GM19023 (cell line): ENCODE measurements around the gene RNF17.
A peak's percentile ranks its signal among the peaks of the same experiment; 100 is the strongest.

Source experiments
- ATAC-seq: cut with Tn5 transposase; IDR thresholded peaks from one replicate; pipeline ENCODE4 v1.9.1; 2021; ENCODE audit warnings: mild to moderate bottlenecking, moderate library complexity; ENCODE audit not compliant: unreplicated experiment

Gene RNF17

GRCh38 chr13:24894972-24895300, 131.0 kb downstream of the RNF17 start:
- no peak for ATAC-seq

- ATAC-seq, result no peak
Observed at GRCh38 chr13:24896061-24896460, 132.1 kb downstream of the RNF17 start.

DNA sequence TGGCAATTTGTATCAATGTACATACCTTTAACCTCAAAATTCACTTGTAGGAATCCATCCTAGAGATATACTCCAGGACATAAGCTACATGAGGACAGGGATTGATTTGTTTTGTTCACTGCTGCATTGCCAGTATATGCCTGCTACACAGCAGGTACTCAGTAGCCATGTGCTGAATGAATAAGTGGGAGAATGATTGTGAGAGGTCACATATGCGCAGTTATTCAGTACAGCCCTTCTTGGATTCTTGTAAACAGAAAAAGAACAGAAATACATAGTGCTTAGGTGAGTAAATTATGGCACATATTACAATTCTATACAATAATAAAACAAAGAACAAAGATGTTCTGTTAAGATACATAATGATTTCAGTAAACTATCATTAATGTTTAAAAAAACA, 133.3 kb downstream of the RNF17 start:
- no peak for ATAC-seq

DNA sequence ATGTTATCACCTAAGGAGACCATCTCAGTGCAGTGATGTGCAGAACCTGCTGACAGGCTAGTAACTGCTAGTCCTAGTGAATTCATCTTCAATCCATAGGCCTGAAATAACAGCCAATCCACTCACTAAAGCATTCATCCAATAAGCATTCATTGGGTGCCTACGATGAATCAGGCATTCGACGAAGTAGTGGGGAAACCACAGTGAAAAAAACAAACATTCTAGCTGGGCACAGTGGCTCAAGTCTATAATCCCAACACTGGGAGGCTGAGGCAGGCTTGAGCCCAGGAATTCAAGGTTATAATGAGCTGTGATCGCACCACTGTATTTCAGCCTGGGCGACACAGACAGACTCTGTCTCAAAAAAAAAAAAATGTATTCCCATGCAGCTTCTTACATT, 135.6 kb downstream of the RNF17 start:
- ATAC-seq, result no peak

- ATAC-seq, result peak; percentile 82
Observed at GRCh38 chr13:24900507-24900906, 136.5 kb downstream of the RNF17 start.

DNA sequence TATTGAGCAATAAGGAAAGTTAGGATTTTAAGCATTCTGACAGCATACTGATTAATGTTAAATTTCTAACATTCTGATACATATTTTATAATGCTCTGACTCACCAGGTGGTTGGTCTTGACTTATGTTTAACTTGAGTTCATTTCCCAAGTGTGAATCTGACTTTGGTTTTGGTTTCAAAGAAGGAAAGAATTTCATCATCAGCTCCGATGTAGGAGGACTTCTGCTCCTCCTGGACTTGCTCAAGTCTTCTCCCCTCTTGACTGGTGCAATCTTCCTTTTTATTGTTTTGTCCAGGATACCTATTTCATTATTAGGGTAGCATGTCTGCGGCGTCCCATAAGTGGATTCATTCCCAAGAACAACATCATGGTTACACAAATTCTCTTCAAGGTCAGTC, 141.3 kb downstream of the RNF17 start:
- ATAC-seq, result no peak

- no peak for ATAC-seq
Observed at GRCh38 chr13:24906268-24906667, 142.3 kb downstream of the RNF17 start.

DNA sequence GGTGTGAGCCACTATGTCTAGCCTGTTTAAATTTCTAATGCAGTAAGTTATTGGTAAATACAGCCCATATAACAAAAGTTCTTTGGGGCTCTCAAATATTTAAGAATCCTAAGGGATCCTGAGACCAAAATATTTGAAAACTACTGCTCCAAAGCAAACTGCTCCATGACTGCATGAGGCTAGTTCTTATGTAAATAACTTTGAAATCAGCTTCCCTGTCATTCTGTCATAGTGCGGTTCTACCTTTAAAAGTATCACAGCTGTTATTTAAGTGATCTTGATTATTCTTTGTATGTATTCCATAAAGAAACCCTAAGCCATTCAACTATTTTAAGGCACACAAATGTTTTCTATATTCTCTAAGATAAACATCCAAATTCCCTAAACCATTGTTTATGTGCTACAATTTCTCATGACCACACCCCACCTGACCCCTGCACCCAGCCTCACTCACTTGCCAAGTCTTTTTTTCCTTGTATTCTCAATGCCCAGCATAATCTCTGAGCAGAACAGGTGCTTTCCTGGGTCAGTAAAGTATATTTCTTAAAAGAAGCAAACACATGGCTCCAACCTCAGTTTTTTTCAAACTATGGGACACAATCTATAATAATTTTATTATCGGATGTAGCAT, 146.6 kb downstream of the RNF17 start:
- ATAC-seq, result no peak

GRCh38 chr13:24911133-24911908, 147.4 kb downstream of the RNF17 start:
- ATAC-seq, result no peak

GRCh38 chr13:24916464-24916863, 152.5 kb downstream of the RNF17 start:
- ATAC-seq, result no peak

GRCh38 chr13:24921003-24921402, 157.0 kb downstream of the RNF17 start:
- no peak for ATAC-seq

GRCh38 chr13:24921881-24922280, 157.9 kb downstream of the RNF17 start:
- no peak for ATAC-seq

DNA sequence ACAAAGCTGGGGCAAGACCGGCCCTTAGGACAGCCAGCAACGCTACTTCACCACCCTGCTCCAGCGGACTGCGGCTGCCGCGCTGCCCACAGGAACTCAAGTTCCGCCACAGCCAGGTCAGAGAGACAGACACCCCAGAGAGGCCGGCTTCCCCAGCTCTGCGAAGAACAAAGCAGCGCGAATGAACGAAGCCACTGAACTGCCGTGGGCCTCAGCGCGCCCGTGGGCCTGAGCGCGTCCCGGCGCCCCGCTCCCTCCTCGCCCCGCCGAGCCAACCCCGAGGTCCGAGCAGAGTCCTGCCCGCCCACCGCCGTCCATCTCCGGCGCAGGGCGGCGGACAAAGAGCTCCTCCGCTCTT, 158.4 kb downstream of the RNF17 start:
- peak; percentile 27 for ATAC-seq

GRCh38 chr13:24922745-24923591, 159.0 kb downstream of the RNF17 start:
- ATAC-seq, result peak; percentile 94

DNA sequence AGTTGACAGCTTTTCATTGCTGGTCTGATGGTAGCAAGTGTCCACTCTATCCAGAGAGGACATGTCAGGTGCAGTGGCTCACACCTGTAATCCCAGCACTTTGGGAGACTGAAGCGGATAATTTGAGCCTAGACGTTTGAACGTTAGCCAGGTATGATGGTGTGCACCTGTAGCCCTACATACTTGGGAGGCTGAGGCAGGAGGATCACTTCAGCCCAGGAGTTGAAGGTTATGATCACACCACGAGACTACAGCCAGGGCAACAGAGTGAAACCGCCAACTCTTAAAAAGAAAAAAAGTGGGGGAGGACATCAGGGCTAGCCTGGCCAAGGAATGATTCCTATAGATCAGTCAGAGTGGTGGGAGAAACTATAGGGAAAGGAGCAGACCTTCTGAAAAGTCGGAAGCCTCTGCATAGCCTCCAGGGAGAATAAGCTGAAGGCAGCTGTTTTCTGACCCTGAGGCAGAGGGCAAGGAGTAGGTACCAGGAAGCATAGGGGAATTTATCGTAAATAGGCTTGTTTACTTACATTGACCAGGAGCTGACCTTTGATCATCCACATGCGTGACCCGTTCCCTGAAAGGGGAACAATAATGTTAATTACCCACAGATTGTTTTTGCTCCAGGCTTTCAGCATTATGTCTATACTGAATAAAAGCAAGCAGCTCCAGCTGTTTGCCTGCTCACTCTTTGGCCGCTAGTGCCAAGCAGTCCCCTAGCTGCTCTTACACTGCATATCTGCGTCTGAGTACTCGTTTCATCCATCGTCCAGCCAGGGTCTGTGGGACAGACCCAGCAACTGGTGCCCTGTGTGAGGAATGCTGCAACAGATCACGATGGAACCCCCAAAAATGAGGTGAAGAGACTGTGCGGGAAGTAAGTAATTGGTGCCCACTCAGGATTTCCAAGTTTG, 161.6 kb downstream of the RNF17 start:
- no peak for ATAC-seq

DNA sequence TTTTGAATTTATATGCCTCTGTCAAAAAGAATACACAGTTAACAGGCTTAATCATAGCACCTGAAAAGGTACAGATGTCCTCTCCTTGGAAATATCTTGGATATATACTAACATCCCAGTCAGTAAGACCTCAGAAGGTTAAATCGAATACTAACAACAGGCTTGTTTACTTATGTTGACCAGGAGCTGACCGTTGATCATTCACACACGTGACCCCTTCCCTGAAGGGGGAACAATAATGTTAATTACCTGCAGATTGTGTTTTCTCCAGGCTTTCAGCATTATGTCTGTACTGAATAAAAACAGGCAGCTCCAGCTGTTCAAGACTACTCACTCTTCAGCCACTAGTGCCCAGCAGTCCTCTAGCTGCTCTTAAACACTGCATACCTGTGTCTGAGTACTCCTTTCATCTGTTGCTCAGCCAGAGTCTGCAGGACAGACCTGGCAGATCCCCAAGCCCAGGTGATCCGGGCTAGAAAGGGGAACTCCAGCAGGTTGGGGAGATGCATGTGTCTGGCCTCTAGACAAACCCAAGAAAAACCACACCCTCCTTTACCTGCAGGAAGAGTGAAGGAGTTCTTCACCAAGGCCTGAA, 163.9 kb downstream of the RNF17 start:
- ATAC-seq, result no peak

DNA sequence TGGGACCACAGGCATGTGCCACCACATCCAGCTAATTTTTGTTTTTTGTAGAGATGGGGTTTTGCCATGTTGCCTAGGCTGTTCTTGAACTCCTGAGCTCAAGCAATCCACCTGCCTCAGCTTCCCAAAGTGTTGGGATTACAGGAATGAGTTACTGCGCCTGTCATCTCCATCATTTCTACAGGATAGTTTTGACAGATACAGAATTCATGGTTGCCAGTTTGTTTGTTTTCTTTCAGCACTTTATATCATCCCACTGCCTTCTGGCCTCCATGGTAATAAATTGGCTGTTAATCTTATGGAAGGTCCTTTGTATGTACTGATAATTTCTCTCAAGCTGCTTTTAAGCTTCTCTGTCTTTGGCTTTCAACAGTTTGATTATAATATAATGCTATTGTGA, 165.2 kb downstream of the RNF17 start:
- no peak for ATAC-seq
